Neural cell (in vitro differentiated cells): ENCODE results near the gene SFTPA2. TPM values are rescaled to one million over a fixed set of nuclear protein-coding genes. Genes with fewer than 3 reads are reported as not detected.
"Not testable (repeated sequence)": the region's sequence is repeated elsewhere in the genome, so short reads cannot be mapped to it uniquely, and the experiment has no call there.

Experiments used
- H2AFZ ChIP-seq: fragments of 200-600, 300-800 bp; sonication (generic), shearing (Covaris generic); 2 replicates; pipeline ENCODE4 v1.6.0; 2014; ENCODE audit warnings: low read depth, mild to moderate bottlenecking, antibody characterized with exemption, low read length, moderate library complexity
- H3F3A ChIP-seq: fragments of 200-600 bp; shearing (Covaris generic); 2 replicates; pipeline ENCODE4 v1.6.1; 2016; ENCODE audit warnings: mild to moderate bottlenecking, moderate library complexity, mixed read lengths, antibody characterized with exemption, low read length; ENCODE audit not compliant: insufficient read depth, poor library complexity, severe bottlenecking
- H3K27ac ChIP-seq: fragments of 200-600, 300-800 bp; sonication (generic), shearing (Covaris generic); 2 replicates; pipeline ENCODE4 v1.5.1; 2014; ENCODE audit warnings: mild to moderate bottlenecking, low read length, moderate library complexity
- H3K27me3 ChIP-seq: fragments of 300-800, 200-600 bp; sonication (generic), shearing (Covaris generic); 2 replicates; pipeline ENCODE4 v1.6.0; 2014; ENCODE audit warnings: mild to moderate bottlenecking, low read depth, low read length, moderate library complexity; ENCODE audit not compliant: insufficient read depth
- H3K36me3 ChIP-seq: fragments of 300-800, 200-600 bp; sonication (generic), shearing (Covaris generic); 2 replicates; pipeline ENCODE4 v1.5.1; 2014; ENCODE audit warnings: mild to moderate bottlenecking, antibody characterized with exemption, low read length, moderate library complexity; ENCODE audit not compliant: insufficient read depth
- H3K4me2 ChIP-seq: fragments of 300-800, 200-600 bp; sonication (generic), shearing (Covaris generic); 2 replicates; pipeline ENCODE4 v1.6.0; 2014; ENCODE audit warnings: mild to moderate bottlenecking, low read length
- H3K4me3 ChIP-seq: fragments of 300-800, 200-600 bp; sonication (generic), shearing (Covaris generic); 2 replicates; pipeline ENCODE4 v1.5.1; 2014; ENCODE audit warnings: mild to moderate bottlenecking, low read length, moderate library complexity
- H3K79me2 ChIP-seq: fragments of 200-600 bp; shearing (Covaris generic); replicated peaks from 2 replicates; pipeline ENCODE4 v1.6.0; 2014; ENCODE audit warnings: mild to moderate bottlenecking, low read length, moderate library complexity; ENCODE audit not compliant: insufficient read depth
- H3K9ac ChIP-seq: fragments of 300-800, 200-600 bp; sonication (generic), shearing (Covaris generic); 2 replicates; pipeline ENCODE4 v1.6.1; 2016; ENCODE audit warnings: mild to moderate bottlenecking, low read length, mixed read lengths
- H3K9me2 ChIP-seq: fragments of 200-600 bp; shearing (Covaris generic); 2 replicates; pipeline ENCODE4 v1.6.1; 2016; ENCODE audit warnings: mild to moderate bottlenecking, low read length, mixed read lengths; ENCODE audit not compliant: insufficient read depth
- H3K9me3 ChIP-seq: fragments of 200-600, 300-800 bp; sonication (generic), shearing (Covaris generic); 2 replicates; pipeline ENCODE4 v1.6.1; 2016; ENCODE audit warnings: mild to moderate bottlenecking, mixed run types, low read length, moderate library complexity, mixed read lengths
- H4K20me1 ChIP-seq: fragments of 200-600 bp; shearing (Covaris generic); 2 replicates; pipeline ENCODE4 v1.6.1; 2016; ENCODE audit warnings: mild to moderate bottlenecking, mixed run types; ENCODE audit not compliant: insufficient read depth
- EP300 ChIP-seq: fragments of 450-650 bp; conservative IDR thresholded peaks from 2 replicates; pipeline ENCODE4 v1.6.1; 2014; ENCODE audit warnings: antibody characterized with exemption, mild to moderate bottlenecking, moderate library complexity; ENCODE audit not compliant: poor library complexity, severe bottlenecking
- EZH2 ChIP-seq: fragments of 200-600, 300-800 bp; shearing (Covaris generic), sonication (generic); IDR thresholded peaks from 2 replicates; pipeline ENCODE4 v1.6.1; 2014; ENCODE audit warnings: antibody characterized with exemption, low read length, borderline replicate concordance, mild to moderate bottlenecking; ENCODE audit not compliant: insufficient read depth, poor library complexity, severe bottlenecking
- MXI1 ChIP-seq: fragments of 450-650 bp; conservative IDR thresholded peaks from 2 replicates; pipeline ENCODE4 v1.6.1; 2014; ENCODE audit warnings: antibody characterized with exemption, mild to moderate bottlenecking; ENCODE audit not compliant: poor library complexity, severe bottlenecking
- POLR2AphosphoS5 ChIP-seq: IDR thresholded peaks from 2 replicates; pipeline ENCODE4 v1.6.1; 2012
- RAD21 ChIP-seq: fragments of 450-650 bp; conservative IDR thresholded peaks from 2 replicates; pipeline ENCODE4 v1.6.1; 2014; ENCODE audit warnings: antibody characterized with exemption, mild to moderate bottlenecking, moderate library complexity
- SMC3 ChIP-seq: fragments of 450-650 bp; conservative IDR thresholded peaks from 2 replicates; pipeline ENCODE4 v1.6.1; 2014; ENCODE audit warnings: antibody characterized with exemption, mild to moderate bottlenecking, moderate library complexity; ENCODE audit not compliant: poor library complexity
- TAF1 ChIP-seq: IDR thresholded peaks from 2 replicates; pipeline ENCODE4 v1.6.1; 2012; ENCODE audit warnings: low read depth
- polyA plus RNA-seq: library from polyadenylated mRNA; depleted of rRNA; stranded (reverse); fragments of >200 nt; gene quantifications from 2 replicates; pipeline ENCODE4 v1.2.3, GENCODE V29; 2014
- TF ChIP-seq, protein P1 (sequence below): IDR thresholded peaks from 2 replicates; pipeline ENCODE4 v1.6.1; 2012; ENCODE audit warnings: borderline replicate concordance
- TF ChIP-seq, protein P2 (sequence below): fragments of 450-650 bp; IDR thresholded peaks from 2 replicates; pipeline ENCODE4 v1.5.1; 2014; ENCODE audit warnings: antibody characterized with exemption, mild to moderate bottlenecking, moderate library complexity; ENCODE audit not compliant: poor library complexity, severe bottlenecking

Gene SFTPA2
- polyA plus RNA-seq, 1 donor from 2014 or later, result 0.48 TPM

DNA sequence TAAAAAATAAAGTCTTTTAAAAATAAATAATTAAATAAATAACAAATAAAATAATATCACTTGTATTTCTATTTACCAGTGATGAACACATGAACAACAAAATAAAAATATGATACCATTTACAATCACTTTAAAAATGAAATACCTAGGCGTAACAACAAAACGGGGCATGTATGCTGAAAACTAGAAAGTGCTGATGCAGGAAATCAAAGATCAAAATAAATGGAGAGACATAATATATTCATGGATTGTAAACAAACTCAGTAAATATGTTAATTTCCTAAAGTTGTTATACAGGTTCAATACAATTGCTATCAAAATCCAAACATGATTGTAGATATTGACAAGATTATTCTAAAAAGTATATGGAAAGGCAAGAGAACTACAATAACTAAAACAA, 19.2 kb upstream of the SFTPA2 start:
- no peaks in the 10 kb centered on the region for H3K9me2 ChIP-seq
- H3F3A ChIP-seq, result no peaks in the 10 kb centered on the region
- H3K4me3 ChIP-seq, result no peak overlapping the region
- H3K36me3 ChIP-seq, result no peaks in the 10 kb centered on the region
- H3K27ac ChIP-seq, result no peak overlapping the region
- H3K4me2 ChIP-seq, result no peak overlapping the region
- H2AFZ ChIP-seq, result no peak overlapping the region
- no peaks in the 10 kb centered on the region for H4K20me1 ChIP-seq
- H3K79me2 ChIP-seq, result no peaks in the 10 kb centered on the region
- no peak overlapping the region for H3K9ac ChIP-seq
- H3K9me3 ChIP-seq, result no peaks in the 10 kb centered on the region
- TF ChIP-seq, protein P1, sequence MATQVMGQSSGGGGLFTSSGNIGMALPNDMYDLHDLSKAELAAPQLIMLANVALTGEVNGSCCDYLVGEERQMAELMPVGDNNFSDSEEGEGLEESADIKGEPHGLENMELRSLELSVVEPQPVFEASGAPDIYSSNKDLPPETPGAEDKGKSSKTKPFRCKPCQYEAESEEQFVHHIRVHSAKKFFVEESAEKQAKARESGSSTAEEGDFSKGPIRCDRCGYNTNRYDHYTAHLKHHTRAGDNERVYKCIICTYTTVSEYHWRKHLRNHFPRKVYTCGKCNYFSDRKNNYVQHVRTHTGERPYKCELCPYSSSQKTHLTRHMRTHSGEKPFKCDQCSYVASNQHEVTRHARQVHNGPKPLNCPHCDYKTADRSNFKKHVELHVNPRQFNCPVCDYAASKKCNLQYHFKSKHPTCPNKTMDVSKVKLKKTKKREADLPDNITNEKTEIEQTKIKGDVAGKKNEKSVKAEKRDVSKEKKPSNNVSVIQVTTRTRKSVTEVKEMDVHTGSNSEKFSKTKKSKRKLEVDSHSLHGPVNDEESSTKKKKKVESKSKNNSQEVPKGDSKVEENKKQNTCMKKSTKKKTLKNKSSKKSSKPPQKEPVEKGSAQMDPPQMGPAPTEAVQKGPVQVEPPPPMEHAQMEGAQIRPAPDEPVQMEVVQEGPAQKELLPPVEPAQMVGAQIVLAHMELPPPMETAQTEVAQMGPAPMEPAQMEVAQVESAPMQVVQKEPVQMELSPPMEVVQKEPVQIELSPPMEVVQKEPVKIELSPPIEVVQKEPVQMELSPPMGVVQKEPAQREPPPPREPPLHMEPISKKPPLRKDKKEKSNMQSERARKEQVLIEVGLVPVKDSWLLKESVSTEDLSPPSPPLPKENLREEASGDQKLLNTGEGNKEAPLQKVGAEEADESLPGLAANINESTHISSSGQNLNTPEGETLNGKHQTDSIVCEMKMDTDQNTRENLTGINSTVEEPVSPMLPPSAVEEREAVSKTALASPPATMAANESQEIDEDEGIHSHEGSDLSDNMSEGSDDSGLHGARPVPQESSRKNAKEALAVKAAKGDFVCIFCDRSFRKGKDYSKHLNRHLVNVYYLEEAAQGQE, result no peak
- no peak for TF ChIP-seq TAF1
- no peak for TF ChIP-seq SMC3
- TF ChIP-seq, protein P2, sequence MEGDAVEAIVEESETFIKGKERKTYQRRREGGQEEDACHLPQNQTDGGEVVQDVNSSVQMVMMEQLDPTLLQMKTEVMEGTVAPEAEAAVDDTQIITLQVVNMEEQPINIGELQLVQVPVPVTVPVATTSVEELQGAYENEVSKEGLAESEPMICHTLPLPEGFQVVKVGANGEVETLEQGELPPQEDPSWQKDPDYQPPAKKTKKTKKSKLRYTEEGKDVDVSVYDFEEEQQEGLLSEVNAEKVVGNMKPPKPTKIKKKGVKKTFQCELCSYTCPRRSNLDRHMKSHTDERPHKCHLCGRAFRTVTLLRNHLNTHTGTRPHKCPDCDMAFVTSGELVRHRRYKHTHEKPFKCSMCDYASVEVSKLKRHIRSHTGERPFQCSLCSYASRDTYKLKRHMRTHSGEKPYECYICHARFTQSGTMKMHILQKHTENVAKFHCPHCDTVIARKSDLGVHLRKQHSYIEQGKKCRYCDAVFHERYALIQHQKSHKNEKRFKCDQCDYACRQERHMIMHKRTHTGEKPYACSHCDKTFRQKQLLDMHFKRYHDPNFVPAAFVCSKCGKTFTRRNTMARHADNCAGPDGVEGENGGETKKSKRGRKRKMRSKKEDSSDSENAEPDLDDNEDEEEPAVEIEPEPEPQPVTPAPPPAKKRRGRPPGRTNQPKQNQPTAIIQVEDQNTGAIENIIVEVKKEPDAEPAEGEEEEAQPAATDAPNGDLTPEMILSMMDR, result no peak
- no peak for TF ChIP-seq POLR2AphosphoS5
- no peak for TF ChIP-seq EZH2
- no peak for TF ChIP-seq MXI1
- no peak for TF ChIP-seq EP300
- TF ChIP-seq RAD21, result no peak
- no peaks in the 10 kb centered on the region for H3K27me3 ChIP-seq

DNA sequence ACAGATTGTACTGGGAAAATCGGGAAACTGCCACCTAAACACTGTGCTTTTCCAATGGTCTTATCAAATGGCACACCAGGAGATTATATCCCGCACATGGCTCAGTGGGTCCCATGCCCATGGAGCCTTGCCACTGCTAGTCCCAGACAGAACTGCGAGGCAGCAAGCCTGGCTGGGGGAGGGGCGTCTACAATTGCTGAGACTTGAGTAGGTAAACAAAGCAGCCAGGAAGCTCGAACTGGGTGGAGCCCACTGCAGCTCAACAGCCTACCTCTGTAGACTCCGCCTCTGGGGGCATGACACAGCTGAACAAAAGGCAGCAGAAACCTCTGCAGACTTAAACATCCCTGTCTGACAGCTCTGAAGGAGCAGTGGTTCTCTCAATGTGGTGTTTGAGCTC, 10.4 kb upstream of the SFTPA2 start:
- H3K79me2 ChIP-seq, H3F3A ChIP-seq, H3K9ac ChIP-seq, H3K9me3 ChIP-seq, H3K9me2 ChIP-seq, H3K4me3 ChIP-seq, H3K27ac ChIP-seq, H3K27me3 ChIP-seq, H4K20me1 ChIP-seq, H3K36me3 ChIP-seq, H3K4me2 ChIP-seq, H2AFZ ChIP-seq: not testable (repeated sequence)

DNA sequence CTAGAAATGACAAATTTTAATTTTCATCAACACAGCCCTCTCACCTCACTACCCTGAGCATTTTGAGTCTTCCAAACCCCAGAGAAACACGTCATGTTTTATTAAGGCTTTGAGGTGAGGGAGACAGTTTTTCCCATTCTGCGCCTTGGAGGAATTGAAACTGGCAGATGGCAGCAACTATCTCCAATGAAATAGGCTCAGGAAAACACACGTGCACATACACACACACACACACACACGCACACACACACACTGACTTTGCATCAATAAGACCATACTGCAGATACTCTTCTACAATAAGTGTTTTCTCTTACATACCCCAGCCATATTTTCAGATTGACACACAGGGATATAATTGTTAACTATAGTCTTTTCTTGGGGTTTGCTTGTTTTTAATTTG, 3.2 kb upstream of the SFTPA2 start:
- H4K20me1 ChIP-seq, result no peaks in the 10 kb centered on the region
- no peaks in the 10 kb centered on the region for H3K9me2 ChIP-seq
- no peak overlapping the region for H3K4me3 ChIP-seq
- H3K27ac ChIP-seq, result no peak overlapping the region
- TF ChIP-seq, protein P2, result no peak
- TF ChIP-seq SMC3, result no peak
- TF ChIP-seq EP300, result no peak
- no peak for TF ChIP-seq RAD21
- no peak for TF ChIP-seq POLR2AphosphoS5
- TF ChIP-seq, protein P1, result no peak
- no peak for TF ChIP-seq TAF1
- TF ChIP-seq EZH2, result no peak
- TF ChIP-seq MXI1, result no peak
- H3K79me2 ChIP-seq, result no peaks in the 10 kb centered on the region
- H2AFZ ChIP-seq, result no peak overlapping the region
- H3K4me2 ChIP-seq, result no peak overlapping the region
- H3F3A ChIP-seq, result no peaks in the 10 kb centered on the region
- no peaks in the 10 kb centered on the region for H3K36me3 ChIP-seq
- H3K9ac ChIP-seq, result no peak overlapping the region
- no peaks in the 10 kb centered on the region for H3K9me3 ChIP-seq
- no peaks in the 10 kb centered on the region for H3K27me3 ChIP-seq
